Neural cell (in vitro differentiated cells): ENCODE results near the gene PDLIM5. TPM values are rescaled to one million over a fixed set of nuclear protein-coding genes. Genes with fewer than 3 reads are reported as not detected.

Source experiments
- H2AFZ ChIP-seq: fragments of 200-600, 300-800 bp; sonication (generic), shearing (Covaris generic); 2 replicates; pipeline ENCODE4 v1.6.0; 2014; ENCODE audit warnings: low read depth, mild to moderate bottlenecking, antibody characterized with exemption, low read length, moderate library complexity
- H3F3A ChIP-seq: fragments of 200-600 bp; shearing (Covaris generic); 2 replicates; pipeline ENCODE4 v1.6.1; 2016; ENCODE audit warnings: mild to moderate bottlenecking, moderate library complexity, mixed read lengths, antibody characterized with exemption, low read length; ENCODE audit not compliant: insufficient read depth, poor library complexity, severe bottlenecking
- H3K27ac ChIP-seq: fragments of 200-600, 300-800 bp; sonication (generic), shearing (Covaris generic); 2 replicates; pipeline ENCODE4 v1.5.1; 2014; ENCODE audit warnings: mild to moderate bottlenecking, low read length, moderate library complexity
- H3K27me3 ChIP-seq: fragments of 300-800, 200-600 bp; sonication (generic), shearing (Covaris generic); 2 replicates; pipeline ENCODE4 v1.6.0; 2014; ENCODE audit warnings: mild to moderate bottlenecking, low read depth, low read length, moderate library complexity; ENCODE audit not compliant: insufficient read depth
- H3K36me3 ChIP-seq: fragments of 300-800, 200-600 bp; sonication (generic), shearing (Covaris generic); 2 replicates; pipeline ENCODE4 v1.5.1; 2014; ENCODE audit warnings: mild to moderate bottlenecking, antibody characterized with exemption, low read length, moderate library complexity; ENCODE audit not compliant: insufficient read depth
- H3K4me2 ChIP-seq: fragments of 300-800, 200-600 bp; sonication (generic), shearing (Covaris generic); 2 replicates; pipeline ENCODE4 v1.6.0; 2014; ENCODE audit warnings: mild to moderate bottlenecking, low read length
- H3K4me3 ChIP-seq: fragments of 300-800, 200-600 bp; sonication (generic), shearing (Covaris generic); 2 replicates; pipeline ENCODE4 v1.5.1; 2014; ENCODE audit warnings: mild to moderate bottlenecking, low read length, moderate library complexity
- H3K79me2 ChIP-seq: fragments of 200-600 bp; shearing (Covaris generic); replicated peaks from 2 replicates; pipeline ENCODE4 v1.6.0; 2014; ENCODE audit warnings: mild to moderate bottlenecking, low read length, moderate library complexity; ENCODE audit not compliant: insufficient read depth
- H3K9ac ChIP-seq: fragments of 300-800, 200-600 bp; sonication (generic), shearing (Covaris generic); 2 replicates; pipeline ENCODE4 v1.6.1; 2016; ENCODE audit warnings: mild to moderate bottlenecking, low read length, mixed read lengths
- H3K9me2 ChIP-seq: fragments of 200-600 bp; shearing (Covaris generic); 2 replicates; pipeline ENCODE4 v1.6.1; 2016; ENCODE audit warnings: mild to moderate bottlenecking, low read length, mixed read lengths; ENCODE audit not compliant: insufficient read depth
- H3K9me3 ChIP-seq: fragments of 200-600, 300-800 bp; sonication (generic), shearing (Covaris generic); 2 replicates; pipeline ENCODE4 v1.6.1; 2016; ENCODE audit warnings: mild to moderate bottlenecking, mixed run types, low read length, moderate library complexity, mixed read lengths
- H4K20me1 ChIP-seq: fragments of 200-600 bp; shearing (Covaris generic); 2 replicates; pipeline ENCODE4 v1.6.1; 2016; ENCODE audit warnings: mild to moderate bottlenecking, mixed run types; ENCODE audit not compliant: insufficient read depth
- EP300 ChIP-seq: fragments of 450-650 bp; conservative IDR thresholded peaks from 2 replicates; pipeline ENCODE4 v1.6.1; 2014; ENCODE audit warnings: antibody characterized with exemption, mild to moderate bottlenecking, moderate library complexity; ENCODE audit not compliant: poor library complexity, severe bottlenecking
- EZH2 ChIP-seq: fragments of 200-600, 300-800 bp; shearing (Covaris generic), sonication (generic); IDR thresholded peaks from 2 replicates; pipeline ENCODE4 v1.6.1; 2014; ENCODE audit warnings: antibody characterized with exemption, low read length, borderline replicate concordance, mild to moderate bottlenecking; ENCODE audit not compliant: insufficient read depth, poor library complexity, severe bottlenecking
- MXI1 ChIP-seq: fragments of 450-650 bp; conservative IDR thresholded peaks from 2 replicates; pipeline ENCODE4 v1.6.1; 2014; ENCODE audit warnings: antibody characterized with exemption, mild to moderate bottlenecking; ENCODE audit not compliant: poor library complexity, severe bottlenecking
- POLR2AphosphoS5 ChIP-seq: IDR thresholded peaks from 2 replicates; pipeline ENCODE4 v1.6.1; 2012
- RAD21 ChIP-seq: fragments of 450-650 bp; conservative IDR thresholded peaks from 2 replicates; pipeline ENCODE4 v1.6.1; 2014; ENCODE audit warnings: antibody characterized with exemption, mild to moderate bottlenecking, moderate library complexity
- SMC3 ChIP-seq: fragments of 450-650 bp; conservative IDR thresholded peaks from 2 replicates; pipeline ENCODE4 v1.6.1; 2014; ENCODE audit warnings: antibody characterized with exemption, mild to moderate bottlenecking, moderate library complexity; ENCODE audit not compliant: poor library complexity
- TAF1 ChIP-seq: IDR thresholded peaks from 2 replicates; pipeline ENCODE4 v1.6.1; 2012; ENCODE audit warnings: low read depth
- polyA plus RNA-seq: library from polyadenylated mRNA; depleted of rRNA; stranded (reverse); fragments of >200 nt; gene quantifications from 2 replicates; pipeline ENCODE4 v1.2.3, GENCODE V29; 2014
- TF ChIP-seq, protein P1 (sequence below): fragments of 450-650 bp; IDR thresholded peaks from 2 replicates; pipeline ENCODE4 v1.5.1; 2014; ENCODE audit warnings: antibody characterized with exemption, mild to moderate bottlenecking, moderate library complexity; ENCODE audit not compliant: poor library complexity, severe bottlenecking
- TF ChIP-seq, protein P2 (sequence below): IDR thresholded peaks from 2 replicates; pipeline ENCODE4 v1.6.1; 2012; ENCODE audit warnings: borderline replicate concordance

The PDLIM5 gene
- polyA plus RNA-seq, 1 donor from 2014 or later, result 1.6 TPM

DNA sequence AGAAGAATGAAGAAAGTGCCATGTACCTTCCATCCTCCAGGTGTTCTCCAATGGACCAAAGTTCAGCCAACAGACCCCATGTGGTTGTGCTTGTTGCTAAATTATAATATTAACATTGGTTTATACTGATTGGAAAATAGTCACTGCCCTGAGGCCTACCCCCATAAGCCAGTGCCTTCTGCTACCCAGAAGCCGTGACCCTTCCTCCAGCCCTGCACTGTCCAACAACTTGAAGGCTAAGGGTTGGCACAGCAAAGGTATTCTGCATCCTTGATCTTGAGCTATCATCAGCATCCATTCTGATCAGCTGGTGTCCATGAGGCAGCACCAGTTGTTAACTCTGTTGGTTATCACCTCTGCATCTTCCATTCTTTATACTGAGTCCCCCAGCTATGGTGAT is 239.8 kb downstream of the PDLIM5 start:
- H3K9me3 ChIP-seq, result no peaks in the 10 kb centered on the region
- no peak overlapping the region for H2AFZ ChIP-seq
- no peak overlapping the region for H3K27ac ChIP-seq
- H4K20me1 ChIP-seq, result no peaks in the 10 kb centered on the region
- H3K4me2 ChIP-seq, result no peak overlapping the region
- no peaks in the 10 kb centered on the region for H3K79me2 ChIP-seq
- H3K36me3 ChIP-seq, result no peaks in the 10 kb centered on the region
- no peaks in the 10 kb centered on the region for H3K27me3 ChIP-seq
- H3K9ac ChIP-seq, result no peak overlapping the region
- H3K9me2 ChIP-seq, result no peaks in the 10 kb centered on the region
- TF ChIP-seq, protein P1, sequence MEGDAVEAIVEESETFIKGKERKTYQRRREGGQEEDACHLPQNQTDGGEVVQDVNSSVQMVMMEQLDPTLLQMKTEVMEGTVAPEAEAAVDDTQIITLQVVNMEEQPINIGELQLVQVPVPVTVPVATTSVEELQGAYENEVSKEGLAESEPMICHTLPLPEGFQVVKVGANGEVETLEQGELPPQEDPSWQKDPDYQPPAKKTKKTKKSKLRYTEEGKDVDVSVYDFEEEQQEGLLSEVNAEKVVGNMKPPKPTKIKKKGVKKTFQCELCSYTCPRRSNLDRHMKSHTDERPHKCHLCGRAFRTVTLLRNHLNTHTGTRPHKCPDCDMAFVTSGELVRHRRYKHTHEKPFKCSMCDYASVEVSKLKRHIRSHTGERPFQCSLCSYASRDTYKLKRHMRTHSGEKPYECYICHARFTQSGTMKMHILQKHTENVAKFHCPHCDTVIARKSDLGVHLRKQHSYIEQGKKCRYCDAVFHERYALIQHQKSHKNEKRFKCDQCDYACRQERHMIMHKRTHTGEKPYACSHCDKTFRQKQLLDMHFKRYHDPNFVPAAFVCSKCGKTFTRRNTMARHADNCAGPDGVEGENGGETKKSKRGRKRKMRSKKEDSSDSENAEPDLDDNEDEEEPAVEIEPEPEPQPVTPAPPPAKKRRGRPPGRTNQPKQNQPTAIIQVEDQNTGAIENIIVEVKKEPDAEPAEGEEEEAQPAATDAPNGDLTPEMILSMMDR, result no peak
- TF ChIP-seq TAF1 (no peak), RAD21 (no peak), POLR2AphosphoS5 (no peak), EZH2 (no peak), EP300 (no peak), MXI1 (no peak), SMC3 (no peak)
- TF ChIP-seq, protein P2, sequence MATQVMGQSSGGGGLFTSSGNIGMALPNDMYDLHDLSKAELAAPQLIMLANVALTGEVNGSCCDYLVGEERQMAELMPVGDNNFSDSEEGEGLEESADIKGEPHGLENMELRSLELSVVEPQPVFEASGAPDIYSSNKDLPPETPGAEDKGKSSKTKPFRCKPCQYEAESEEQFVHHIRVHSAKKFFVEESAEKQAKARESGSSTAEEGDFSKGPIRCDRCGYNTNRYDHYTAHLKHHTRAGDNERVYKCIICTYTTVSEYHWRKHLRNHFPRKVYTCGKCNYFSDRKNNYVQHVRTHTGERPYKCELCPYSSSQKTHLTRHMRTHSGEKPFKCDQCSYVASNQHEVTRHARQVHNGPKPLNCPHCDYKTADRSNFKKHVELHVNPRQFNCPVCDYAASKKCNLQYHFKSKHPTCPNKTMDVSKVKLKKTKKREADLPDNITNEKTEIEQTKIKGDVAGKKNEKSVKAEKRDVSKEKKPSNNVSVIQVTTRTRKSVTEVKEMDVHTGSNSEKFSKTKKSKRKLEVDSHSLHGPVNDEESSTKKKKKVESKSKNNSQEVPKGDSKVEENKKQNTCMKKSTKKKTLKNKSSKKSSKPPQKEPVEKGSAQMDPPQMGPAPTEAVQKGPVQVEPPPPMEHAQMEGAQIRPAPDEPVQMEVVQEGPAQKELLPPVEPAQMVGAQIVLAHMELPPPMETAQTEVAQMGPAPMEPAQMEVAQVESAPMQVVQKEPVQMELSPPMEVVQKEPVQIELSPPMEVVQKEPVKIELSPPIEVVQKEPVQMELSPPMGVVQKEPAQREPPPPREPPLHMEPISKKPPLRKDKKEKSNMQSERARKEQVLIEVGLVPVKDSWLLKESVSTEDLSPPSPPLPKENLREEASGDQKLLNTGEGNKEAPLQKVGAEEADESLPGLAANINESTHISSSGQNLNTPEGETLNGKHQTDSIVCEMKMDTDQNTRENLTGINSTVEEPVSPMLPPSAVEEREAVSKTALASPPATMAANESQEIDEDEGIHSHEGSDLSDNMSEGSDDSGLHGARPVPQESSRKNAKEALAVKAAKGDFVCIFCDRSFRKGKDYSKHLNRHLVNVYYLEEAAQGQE, result no peak
- no peaks in the 10 kb centered on the region for H3F3A ChIP-seq
- H3K4me3 ChIP-seq, result no peak overlapping the region

DNA sequence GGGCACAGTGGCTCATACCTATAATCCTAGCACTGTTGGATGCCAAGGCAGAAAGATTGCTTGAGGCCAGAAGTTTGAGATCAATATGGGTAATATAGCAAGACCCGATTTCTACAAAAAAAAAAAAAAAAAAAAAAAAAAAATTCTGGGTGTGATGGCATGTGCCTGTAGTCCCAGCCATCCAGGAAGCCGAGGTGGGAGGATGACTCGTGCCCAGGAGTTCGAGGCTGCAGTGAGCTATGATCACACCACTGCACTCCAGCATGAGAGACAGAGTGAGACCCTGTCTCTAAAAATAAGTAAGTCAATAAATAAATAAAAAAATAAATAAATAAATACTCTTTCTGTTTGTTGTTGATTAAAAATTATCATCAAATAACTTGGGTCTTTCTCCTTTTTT is 243.6 kb downstream of the PDLIM5 start:
- H4K20me1 ChIP-seq, result no peaks in the 10 kb centered on the region
- H3K36me3 ChIP-seq, result no peaks in the 10 kb centered on the region
- H3K79me2 ChIP-seq, result no peaks in the 10 kb centered on the region
- no peaks in the 10 kb centered on the region for H3F3A ChIP-seq
- H3K9ac ChIP-seq, result no peak overlapping the region
- H3K9me2 ChIP-seq, result no peaks in the 10 kb centered on the region
- H3K9me3 ChIP-seq, result no peaks in the 10 kb centered on the region
- no peak overlapping the region for H3K27ac ChIP-seq
- no peaks in the 10 kb centered on the region for H3K27me3 ChIP-seq
- H3K4me3 ChIP-seq, result no peak overlapping the region
- H2AFZ ChIP-seq, result no peak overlapping the region
- no peak overlapping the region for H3K4me2 ChIP-seq
- TF ChIP-seq SMC3 (no peak), RAD21 (no peak), EP300 (no peak), EZH2 (no peak), MXI1 (no peak), POLR2AphosphoS5 (no peak)
- TF ChIP-seq, protein P1, result no peak
- TF ChIP-seq, protein P2, result no peak
